Heart left ventricle (tissue), 16 donors: ENCODE results near the gene CLDN1. TPM values are rescaled to one million over a fixed set of nuclear protein-coding genes. Genes with fewer than 3 reads are reported as not detected.

ENCODE experiments used
- ATAC-seq, 4 donors: fragments of 200-7000 bp; cut with Tn5 transposase; one replicate each; pipeline ENCODE4 v1.9.1; 2020 to 2022; ENCODE audit warnings: moderate library complexity in 4 of 4, mild to moderate bottlenecking in 3 of 4, moderate number of reproducible peaks in 1 of 4
- DNase-seq, 5 donors: peaks; one replicate each; pipeline ENCODE4 v3.0.0-alpha.2; 2020
- H3K27ac ChIP-seq, 12 donors: fragments of 200-600 bp; sonication (generic) in 4 of 12; one replicate each; pipeline versions ENCODE4 v1.5.0 to v1.8.0; 2016 to 2022; ENCODE audit warnings: mild to moderate bottlenecking in 2 of 12
- H3K27me3 ChIP-seq, 9 donors: fragments of 200-600 bp; sonication (generic) in 2 of 9; one replicate each; pipeline versions ENCODE4 v1.5.1 to v1.8.0; 2016 to 2022; ENCODE audit warnings: mild to moderate bottlenecking in 3 of 9
- H3K36me3 ChIP-seq, 9 donors: fragments of 200-600 bp; sonication (generic) in 2 of 9; one replicate each; pipeline versions ENCODE4 v1.5.0 to v1.8.0; 2018 to 2022; ENCODE audit warnings: mild to moderate bottlenecking in 2 of 9
- H3K4me1 ChIP-seq, 12 donors: fragments of 200-600 bp; sonication (generic) in 4 of 12; one replicate each; pipeline versions ENCODE4 v1.5.0 to v1.8.0; 2016 to 2022; ENCODE audit warnings: mild to moderate bottlenecking in 3 of 12
- H3K4me3 ChIP-seq, 12 donors: fragments of 200-600 bp; sonication (generic) in 4 of 12; one replicate each; pipeline versions ENCODE4 v1.5.0 to v1.8.0; 2017 to 2022; ENCODE audit warnings: mild to moderate bottlenecking in 9 of 12, moderate library complexity in 4 of 12
- H3K9me3 ChIP-seq, 12 donors: fragments of 200-600 bp; sonication (generic) in 4 of 12; one replicate each; pipeline versions ENCODE4 v1.5.0 to v1.8.0; 2016 to 2022; ENCODE audit warnings: mild to moderate bottlenecking in 1 of 12
- CTCF ChIP-seq, 12 donors: fragments of 200-600 bp; sonication (generic) in 4 of 12; IDR thresholded peaks; one replicate each; pipeline versions ENCODE4 v1.5.0 to v1.8.0; 2018 to 2022; ENCODE audit warnings: antibody characterized with exemption in 12 of 12, mild to moderate bottlenecking in 5 of 12
- POLR2A ChIP-seq, 2 donors: fragments of 450-650 bp; IDR thresholded peaks; one replicate each; pipeline ENCODE4 v1.6.1; 2017; ENCODE audit warnings: antibody characterized with exemption in 2 of 2, mild to moderate bottlenecking in 2 of 2, moderate library complexity in 2 of 2
- WGBS, 4 donors: extraction: QIAGEN DNeasy Blood & Tissue Kit in 2 of 4; methylation state at CpG; one replicate each; pipeline versions ENCODE4 v1.1.5 to v1.1.7; 2013 to 2018; 5-methylcytosine and 5-hydroxymethylcytosine counted together
- intact Hi-C, 10 donors: fragments of 100-400 bp; cut with DNase I; formaldehyde crosslinking; loops; one replicate each; pipeline versions ENCODE4 v1.11.1 to v1.14.2; 2022
- long read RNA-seq, 3 donors: library from polyadenylated mRNA; unstranded; transcript quantifications; one replicate each; pipeline ENCODE4 v2.0.0, GENCODE V29; 2020 to 2021
- polyA plus RNA-seq, 2 donors: library from polyadenylated mRNA; stranded (reverse); fragments of 200-250 nt; gene quantifications; one replicate each; pipeline ENCODE4 v1.2.3, GENCODE V29; 2013
- total RNA-seq, 9 donors: library from RNA; depleted of rRNA in 2 of 9; stranded (reverse); fragments of >200 nt in 2 of 9; fragmentation: NEBNext Ultra II Directional in 3 of 9; extraction: Animal tissue kit (Norgen Biotek cat#: 25700) in 3 of 9; gene quantifications; one replicate each; pipeline versions ENCODE4 v1.1.0 to v1.2.4, GENCODE V29; 2016 to 2023
- donor health status: ischemic (EF 13 %, LVEDD 7.1; RV severe dilation, severe dysfunction).
- donor health status: healthy with polysubstance abuse.
- donor health status: DM: no; HTN: yes; CAD: no.
- donor health status: DM: no; HTN: no; CAD: no.
- donor health status: ischemic (EF 25% LVEDD 6.9; RV normal size, moderate dysfunction).
- donor health status: ischemic (EF 25% LVEDD 5.7; RV mildly dilated, moderate dysfunction).
- donor health status: healthy.
- donor health status: DM: yes; HTN: yes; CAD: no.
- donor health status: ischemic (EF 35%, LVEDD 5.7; RV mildly dilated, moderate dysfunction).
- donor health status: nonischemic (EF 11% LVEDD 7.7; RV severe dilation, severe dysfunction).
- donor health status: DM: yes; HTN: yes; CAD: no.
- donor health status: PGD.
- donor health status: ischemic (EF 29% LVEDD 5.4; RV normal size, mild dysfunction).
- donor health status: nonischemic (EF 23%, LVEDD 6.1; RV moderate dilation, normal function).

The CLDN1 gene
- 10 to 100 TPM in 1 of 9 donors, under 1 TPM in 5, not detected in 3; 0.13 to 45.0 (median 0.31) TPM for total RNA-seq
- under 1 TPM; 0.11 to 0.15 TPM for polyA plus RNA-seq
- long read RNA-seq, donor 1 = 0 reads
- long read RNA-seq, donor 2 = 0 reads
- long read RNA-seq, donor 3 = 0 reads

- DNase-seq (peak; percentile 76 to 89 (median 79)), ATAC-seq (peak; percentile 72 to 96 (median 92))
- H3K27ac ChIP-seq = no peak within 1 kb of the TSS
- H3K4me3 ChIP-seq = peak within 1 kb of the TSS; percentile 30 to 72 (median 60)
- TF ChIP-seq POLR2A (IDR thresholded peaks at IDR 0.05) (no peak), CTCF (IDR thresholded peaks at IDR 0.05) (peak; percentile 93 to 99 (median 96))
- whole genome bisulfite sequencing, 4 donors = 5 to 13% (median 5%) methylated on average over 19 to 64 of the region's 64 CpGs
- no peaks in the 10 kb centered on the region for H3K36me3 ChIP-seq
- peaks cover 0 to 18% (median 13%) of the 10 kb centered on the region in 12 donors for H3K4me1 ChIP-seq
- peaks cover 0 to 25% (median 0%) of the 10 kb centered on the region in 9 donors for H3K27me3 ChIP-seq
- no peaks in the 10 kb centered on the region for H3K9me3 ChIP-seq
- intact Hi-C loops = loop anchor here (1.0 to 10.0 kb wide), 8 partner anchors 60 to 361 kb away; no protein-coding TSS in a partner anchor
Measured at GRCh38 chr3:190321789-190322603, at the start of gene CLDN1. TSS of gene CLDN1 (minus strand) at chr3:190322446. CDS start at chr3:190322206, 240 bp downstream.

- intact Hi-C loops = no loop called here
- Histone ChIP-seq H3K9me3 (no peaks in the 10 kb centered on the region), H3K36me3 (no peaks in the 10 kb centered on the region), H3K27me3 (no peaks in the 10 kb centered on the region), H3K4me1 (no peaks in the 10 kb centered on the region), H3K27ac (no peak overlapping the region), H3K4me3 (no peak overlapping the region)
- no peak for ATAC-seq
- no peak for TF ChIP-seq CTCF (IDR thresholded peaks at IDR 0.05)
- no peak for TF ChIP-seq POLR2A (IDR thresholded peaks at IDR 0.05)
- WGBS, 4 donors = 39 to 69% (median 61%) methylated on average over 2 of the region's 2 CpGs
- DNase-seq = no peak
Measured at GRCh38 chr3:190371152-190371551, 48.9 kb upstream of the CLDN1 start.

- WGBS, 4 donors = 89 to 95% (median 89%) methylated on average over 2 of the region's 2 CpGs
- intact Hi-C loops = no loop called here
- no peak for TF ChIP-seq CTCF (IDR thresholded peaks at IDR 0.05)
- no peak for TF ChIP-seq POLR2A (IDR thresholded peaks at IDR 0.05)
Measured at GRCh38 chr3:190370369-190370768, 48.1 kb upstream of the CLDN1 start.

GRCh38 chr3:190369668-190370295 is 47.5 kb upstream of the CLDN1 start:
- TF ChIP-seq POLR2A (IDR thresholded peaks at IDR 0.05) (no peak), CTCF (IDR thresholded peaks at IDR 0.05) (no peak)
- DNase-seq = no peak
- Histone ChIP-seq H3K27ac (no peak overlapping the region), H3K27me3 (no peaks in the 10 kb centered on the region), H3K36me3 (no peaks in the 10 kb centered on the region), H3K9me3 (no peaks in the 10 kb centered on the region), H3K4me3 (no peak overlapping the region), H3K4me1 (no peaks in the 10 kb centered on the region)
- WGBS, 4 donors = 66 to 76% (median 73%) methylated on average over 5 of the region's 5 CpGs
- intact Hi-C loops = no loop called here
- no peak for ATAC-seq

More at GRCh38 chr3:190370369-190370768, 48.1 kb upstream of the CLDN1 start:
- no peak overlapping the region for H3K27ac ChIP-seq
- H3K36me3 ChIP-seq = no peaks in the 10 kb centered on the region
- ATAC-seq (no peak), DNase-seq (no peak)
- no peaks in the 10 kb centered on the region for H3K9me3 ChIP-seq
- no peak overlapping the region for H3K4me3 ChIP-seq
- no peaks in the 10 kb centered on the region for H3K4me1 ChIP-seq
- no peaks in the 10 kb centered on the region for H3K27me3 ChIP-seq
